HG02642 (cell line): ENCODE results near the gene KIF2C.
"Not testable (repeated sequence)": the region's sequence is repeated elsewhere in the genome, so short reads cannot be mapped to it uniquely, and the experiment has no call there.

Experiments
- ATAC-seq: cut with Tn5 transposase; IDR thresholded peaks from one replicate; pipeline ENCODE4 v1.9.1; 2021; ENCODE audit warnings: mild to moderate bottlenecking; ENCODE audit not compliant: unreplicated experiment, poor library complexity

KIF2C gene

DNA sequence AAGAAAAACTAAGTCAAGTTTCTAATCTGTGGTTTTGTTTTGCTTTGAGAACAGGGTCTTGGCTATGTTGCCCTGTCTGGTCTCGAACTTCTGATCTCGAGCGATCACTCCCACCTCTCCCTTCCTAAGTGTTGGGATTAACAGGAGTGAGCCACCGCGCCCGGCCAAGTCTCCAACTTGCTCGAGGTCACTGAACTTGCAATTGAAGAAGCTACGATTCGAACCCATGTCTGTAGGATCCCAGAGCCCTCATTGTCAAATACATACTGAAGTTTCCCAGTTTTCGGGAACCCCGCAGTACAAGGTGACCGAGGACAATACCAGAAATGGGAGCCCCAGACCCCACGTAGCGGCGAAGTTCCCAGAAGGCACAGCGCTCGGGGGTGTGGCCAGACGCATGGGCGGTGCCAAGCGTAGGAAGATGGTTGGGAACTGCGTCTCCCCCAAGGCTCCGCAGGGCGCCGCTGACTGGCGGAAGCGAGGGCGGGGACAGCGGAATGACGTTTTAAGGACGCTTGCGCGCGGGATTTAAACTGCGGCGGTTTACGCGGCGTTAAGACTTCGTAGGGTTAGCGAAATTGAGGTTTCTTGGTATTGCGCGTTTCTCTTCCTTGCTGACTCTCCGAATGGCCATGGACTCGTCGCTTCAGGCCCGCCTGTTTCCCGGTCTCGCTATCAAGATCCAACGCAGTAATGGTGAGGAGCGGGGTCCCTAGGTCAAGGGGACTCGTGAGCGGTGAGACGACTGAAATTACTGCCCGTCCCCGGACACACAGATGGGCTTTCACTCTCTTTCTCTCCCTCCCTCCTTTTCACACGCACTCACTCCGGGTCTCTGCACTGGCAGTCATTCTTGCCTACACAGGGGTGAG is at the start of gene KIF2C:
TSS of gene KIF2C (plus strand) at position 531 of the 872 bp plus-strand sequence. CDS start at position 627, 96 bp downstream.
- peak; percentile 98 for ATAC-seq

GRCh38 chr1:44693159-44693558 is 46.5 kb upstream of the KIF2C start:
- ATAC-seq: no peak

- no peak for ATAC-seq
Observed at GRCh38 chr1:44693900-44694299, 45.7 kb upstream of the KIF2C start.

DNA sequence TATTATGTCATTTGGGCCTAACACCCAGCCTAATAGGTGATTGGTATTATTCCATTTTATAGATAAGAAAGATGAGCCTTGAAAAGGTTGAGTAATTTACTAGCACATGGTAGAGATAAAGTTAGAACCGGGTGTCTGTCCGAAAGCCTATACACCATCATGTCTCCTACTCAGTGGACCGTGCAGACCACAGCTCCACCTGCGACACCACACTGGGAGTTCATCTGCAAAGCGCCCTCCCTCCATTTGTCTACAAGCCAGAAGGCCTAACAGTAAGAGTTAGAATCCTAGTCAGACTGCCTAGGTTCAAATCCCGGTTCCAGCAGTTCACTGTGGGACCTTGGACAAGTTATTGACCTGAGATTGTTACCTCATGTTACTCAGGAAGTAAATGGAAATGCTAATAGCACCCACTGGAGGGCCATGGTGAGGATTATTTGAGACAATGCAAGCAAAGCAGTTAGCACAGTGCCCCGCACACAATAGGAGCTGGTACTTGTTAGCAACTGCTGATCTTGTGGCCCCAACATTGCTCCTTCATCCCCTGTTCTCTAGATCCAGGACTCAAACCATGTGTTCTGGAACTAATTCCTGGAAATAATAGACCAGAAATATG is 44.7 kb upstream of the KIF2C start:
- peak; percentile 65 for ATAC-seq

DNA sequence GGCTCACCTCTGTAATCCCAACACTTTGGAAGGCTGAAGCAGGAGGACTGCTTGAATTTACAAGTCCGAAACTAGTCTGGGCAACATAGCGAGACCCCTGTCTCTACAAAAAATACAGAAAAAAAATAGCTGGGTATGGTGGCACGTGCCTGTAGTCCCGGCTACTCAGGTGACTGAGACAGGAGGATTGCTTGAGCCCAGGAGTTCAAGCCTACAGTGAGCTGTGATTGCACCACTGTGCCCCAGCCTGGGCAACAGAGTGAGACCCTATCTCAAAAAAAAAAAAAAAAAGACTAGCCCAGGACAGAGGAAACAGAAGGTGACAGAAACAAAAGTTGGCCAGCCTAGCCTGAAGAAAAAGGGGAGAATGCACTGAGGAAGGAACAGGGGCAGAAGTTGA is 44.0 kb upstream of the KIF2C start:
- no peak for ATAC-seq

- ATAC-seq: no peak
Observed at GRCh38 chr1:44696101-44696500, 43.5 kb upstream of the KIF2C start.

DNA sequence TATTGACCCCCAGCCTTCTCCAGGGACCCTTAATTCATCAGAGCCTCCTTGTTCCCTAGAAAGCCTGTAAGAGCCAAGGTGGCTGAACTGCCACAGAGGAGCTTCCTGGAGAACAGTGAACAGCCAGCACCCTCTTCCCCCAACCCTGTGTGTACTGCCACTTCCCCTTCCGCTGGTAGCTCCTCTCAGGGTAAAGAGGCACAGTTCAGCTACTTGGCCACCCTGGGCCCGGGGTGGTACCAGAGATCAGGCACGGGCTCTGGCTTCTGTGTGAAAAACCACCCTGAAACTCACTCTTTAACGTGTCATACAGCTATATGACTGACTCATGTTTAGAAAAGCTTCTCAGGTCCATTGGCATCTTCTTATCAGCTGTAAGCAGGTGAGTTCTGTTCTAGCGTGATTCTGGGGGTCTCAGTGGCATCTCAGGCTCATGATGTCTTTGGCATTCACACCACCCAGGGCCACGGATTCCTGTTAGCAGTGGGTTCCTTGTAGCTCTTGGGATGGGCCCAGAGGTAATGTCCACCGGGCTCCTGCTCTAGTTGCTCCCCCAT is 42.8 kb upstream of the KIF2C start:
- peak; percentile 44 for ATAC-seq

- no peak for ATAC-seq
Observed at GRCh38 chr1:44698138-44698537, 41.5 kb upstream of the KIF2C start.

- ATAC-seq: not testable (repeated sequence)
Observed at GRCh38 chr1:44699375-44699774, 40.3 kb upstream of the KIF2C start.

DNA sequence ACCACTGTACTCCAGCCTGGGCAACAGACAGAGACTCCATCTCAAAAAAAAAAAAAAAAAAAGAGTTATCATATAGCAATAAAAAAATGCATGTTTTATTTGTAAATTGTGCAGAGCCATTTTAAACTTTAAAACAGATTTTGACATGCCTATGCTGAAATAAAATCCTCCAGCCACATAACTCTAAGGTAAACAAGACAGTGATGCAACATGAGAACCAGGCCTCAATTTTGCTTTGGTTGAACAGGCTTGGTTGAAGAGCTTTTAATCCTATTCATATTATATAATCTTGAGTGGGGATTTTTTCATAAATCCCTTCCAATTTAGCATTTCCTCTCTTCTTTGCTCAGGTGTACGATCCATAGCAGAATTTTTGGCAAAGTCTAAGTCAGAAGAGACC is 39.1 kb upstream of the KIF2C start:
- ATAC-seq: no peak

DNA sequence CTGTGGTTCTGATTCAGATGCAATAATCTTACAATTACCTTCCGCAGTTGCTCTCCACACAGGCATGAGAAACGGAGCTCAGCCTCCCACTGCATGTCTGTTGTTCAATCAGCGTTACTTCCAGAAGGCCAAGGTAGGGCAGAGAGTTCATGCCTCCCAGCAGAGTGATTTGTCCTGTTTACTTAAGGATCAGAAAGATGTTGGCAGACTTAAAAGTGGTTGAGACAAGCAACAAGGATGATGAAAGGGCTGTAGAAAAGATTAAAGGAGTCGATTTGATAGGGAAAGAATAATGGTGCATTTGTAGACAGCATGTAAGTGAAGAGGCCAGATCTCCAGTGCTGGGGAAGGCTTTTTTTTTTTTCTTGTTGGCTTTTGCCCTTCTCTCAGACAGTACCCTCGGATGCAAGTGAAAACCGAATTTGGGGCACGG is 38.5 kb upstream of the KIF2C start:
- ATAC-seq: no peak

DNA sequence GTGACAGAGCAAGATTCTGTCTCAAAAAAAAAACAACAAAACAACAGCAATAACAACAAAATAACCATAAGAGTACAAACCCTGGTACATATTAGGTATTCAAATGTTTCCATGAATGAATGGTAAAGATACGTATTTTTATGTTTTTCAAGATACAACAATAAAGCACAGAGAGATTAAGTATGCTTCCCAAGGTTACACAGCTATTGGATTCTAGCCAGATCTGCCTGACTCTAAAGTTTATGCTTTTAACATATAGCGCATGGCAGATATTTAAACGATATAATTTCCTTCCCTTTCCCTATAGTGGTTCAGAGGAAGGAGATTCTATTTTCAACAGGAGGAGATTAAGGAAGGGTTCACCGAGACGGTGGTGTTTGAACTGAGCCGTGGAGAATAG is 34.2 kb upstream of the KIF2C start:
- ATAC-seq: no peak

DNA sequence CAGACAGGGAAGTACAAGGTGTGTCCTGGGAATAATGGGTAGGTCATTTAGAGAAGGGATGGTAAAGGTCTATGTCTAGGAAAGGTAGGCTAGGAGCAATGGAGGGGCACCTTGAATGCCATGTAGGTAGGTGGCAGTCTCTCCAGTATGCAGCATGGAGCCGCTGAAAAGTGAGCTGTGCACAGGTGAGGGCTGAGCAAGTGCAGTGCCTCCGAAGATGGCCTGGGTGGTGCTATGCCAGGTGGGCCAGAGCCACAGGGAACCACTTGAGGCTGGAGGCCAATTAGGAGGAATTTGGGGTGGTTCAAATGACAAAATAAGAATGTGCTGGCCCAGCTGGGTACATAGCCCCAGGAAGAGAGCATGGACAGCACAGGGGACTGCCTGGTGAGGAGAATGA is 33.7 kb upstream of the KIF2C start:
- ATAC-seq: no peak

GRCh38 chr1:44707112-44707881 is 32.3 kb upstream of the KIF2C start:
- no peak for ATAC-seq

GRCh38 chr1:44707959-44708831 is 31.4 kb upstream of the KIF2C start:
- no peak for ATAC-seq

DNA sequence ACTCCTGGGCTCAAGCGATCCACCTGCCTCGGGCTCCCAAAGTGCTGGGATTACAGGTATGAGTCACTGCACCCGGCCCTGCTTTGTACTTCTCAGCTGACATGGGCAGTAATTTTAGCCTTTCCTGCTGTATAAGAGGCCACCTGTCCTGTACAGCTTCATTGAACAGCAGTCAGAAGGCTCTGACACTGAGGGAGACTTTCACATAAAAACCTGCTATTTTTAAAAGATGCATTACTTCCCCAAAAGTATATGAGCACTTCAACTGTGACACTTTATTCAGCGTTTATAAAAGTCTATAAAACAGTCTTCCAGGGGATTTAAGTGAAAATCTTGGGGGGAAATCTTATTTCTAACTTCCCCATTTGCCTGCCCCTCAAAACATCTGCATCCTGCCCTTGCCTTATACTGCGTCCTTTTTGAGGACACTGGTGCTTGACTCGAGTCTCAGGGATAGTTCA is 26.3 kb upstream of the KIF2C start:
- ATAC-seq: no peak

- no peak for ATAC-seq
Observed at GRCh38 chr1:44714532-44714931, 25.1 kb upstream of the KIF2C start.

- ATAC-seq: no peak
Observed at GRCh38 chr1:44714944-44715571, 24.6 kb upstream of the KIF2C start.

- ATAC-seq: no peak
Observed at GRCh38 chr1:44717156-44717555, 22.5 kb upstream of the KIF2C start.
